ENCODE measurements around the gene GPR18. TPM values are rescaled to one million over a fixed set of nuclear protein-coding genes. Genes with fewer than 3 reads are reported as not detected.
A peak's percentile ranks its signal among the peaks of the same experiment; 100 is the strongest.

GPR18 gene
- polyA plus RNA-seq, 3 donors: 1.7 to 3.8 (median 2.2) TPM

- Histone ChIP-seq H3K4me3 (replicated peaks in 1 of 3; ENCODE audit: low read depth in 2 of 3, low read length in 3 of 3) (no peak overlapping the region), H3K4me2 (replicated peaks; ENCODE audit: extremely low read depth, low read length, poor library complexity, severe bottlenecking) (no peak overlapping the region), H3K9ac (ENCODE audit: insufficient read depth, low read length, poor library complexity, severe bottlenecking) (no peak overlapping the region), H3K79me2 (ENCODE audit: insufficient read depth, low read length) (peaks cover 61% of the 10 kb centered on the region), H3K9me3 (replicated peaks in 1 of 2; ENCODE audit: control insufficient read depth in 1 of 2, insufficient read depth in 1 of 2, low read length in 2 of 2) (no peaks in the 10 kb centered on the region), H4K20me1 (ENCODE audit: insufficient read depth, low read length) (no peaks in the 10 kb centered on the region), H3K4me1 (ENCODE audit: control insufficient read depth in 1 of 2, insufficient read depth in 2 of 2, low read length in 2 of 2) (peaks cover 0 to 2% of the 10 kb centered on the region in 2 donors), H3K36me3 (replicated peaks in 1 of 2; ENCODE audit: control insufficient read depth in 1 of 2, insufficient read depth in 2 of 2, low read length in 2 of 2) (peaks cover 16 to 66% of the 10 kb centered on the region in 2 donors), H2AFZ (ENCODE audit: insufficient read depth, low read depth, low read length, poor library complexity, severe bottlenecking) (no peak overlapping the region), H3K27me3 (ENCODE audit: control insufficient read depth in 2 of 2, insufficient read depth in 2 of 2, low read length in 2 of 2) (no peaks in the 10 kb centered on the region), H3K27ac (ENCODE audit: low read depth in 1 of 2, low read length in 2 of 2) (no peak overlapping the region)
- H3K27ac Mint-ChIP-seq: no peak overlapping the region
- H3K36me3 Mint-ChIP-seq: peaks cover 47 to 54% of the 10 kb centered on the region in 2 donors
- H3K4me3 Mint-ChIP-seq: no peak overlapping the region
- TF ChIP-seq, protein P1, sequence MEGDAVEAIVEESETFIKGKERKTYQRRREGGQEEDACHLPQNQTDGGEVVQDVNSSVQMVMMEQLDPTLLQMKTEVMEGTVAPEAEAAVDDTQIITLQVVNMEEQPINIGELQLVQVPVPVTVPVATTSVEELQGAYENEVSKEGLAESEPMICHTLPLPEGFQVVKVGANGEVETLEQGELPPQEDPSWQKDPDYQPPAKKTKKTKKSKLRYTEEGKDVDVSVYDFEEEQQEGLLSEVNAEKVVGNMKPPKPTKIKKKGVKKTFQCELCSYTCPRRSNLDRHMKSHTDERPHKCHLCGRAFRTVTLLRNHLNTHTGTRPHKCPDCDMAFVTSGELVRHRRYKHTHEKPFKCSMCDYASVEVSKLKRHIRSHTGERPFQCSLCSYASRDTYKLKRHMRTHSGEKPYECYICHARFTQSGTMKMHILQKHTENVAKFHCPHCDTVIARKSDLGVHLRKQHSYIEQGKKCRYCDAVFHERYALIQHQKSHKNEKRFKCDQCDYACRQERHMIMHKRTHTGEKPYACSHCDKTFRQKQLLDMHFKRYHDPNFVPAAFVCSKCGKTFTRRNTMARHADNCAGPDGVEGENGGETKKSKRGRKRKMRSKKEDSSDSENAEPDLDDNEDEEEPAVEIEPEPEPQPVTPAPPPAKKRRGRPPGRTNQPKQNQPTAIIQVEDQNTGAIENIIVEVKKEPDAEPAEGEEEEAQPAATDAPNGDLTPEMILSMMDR (IDR thresholded peaks at IDR 0.05): no peak
- 100% methylated on average over 1 of the region's 1 CpG for WGBS (ENCODE audit: insufficient coverage)
- peaks cover 0 to 2% (median 0%) of the 10 kb centered on the region in 7 donors for H3K9me3 Mint-ChIP-seq
- DNase-seq: no peak
- H3K4me1 Mint-ChIP-seq: peaks cover 13% of the 10 kb centered on the region
- peaks cover 0 to 2% (median 0%) of the 10 kb centered on the region in 3 donors for H3K27me3 Mint-ChIP-seq (ENCODE audit: low read depth in 3 of 3)
- intact Hi-C loops (cut with micrococcal nuclease): no loop called here
These were observed 12.1 kb downstream of the GPR18 start for GRCh38 chr13:99246100-99246499.

DNA sequence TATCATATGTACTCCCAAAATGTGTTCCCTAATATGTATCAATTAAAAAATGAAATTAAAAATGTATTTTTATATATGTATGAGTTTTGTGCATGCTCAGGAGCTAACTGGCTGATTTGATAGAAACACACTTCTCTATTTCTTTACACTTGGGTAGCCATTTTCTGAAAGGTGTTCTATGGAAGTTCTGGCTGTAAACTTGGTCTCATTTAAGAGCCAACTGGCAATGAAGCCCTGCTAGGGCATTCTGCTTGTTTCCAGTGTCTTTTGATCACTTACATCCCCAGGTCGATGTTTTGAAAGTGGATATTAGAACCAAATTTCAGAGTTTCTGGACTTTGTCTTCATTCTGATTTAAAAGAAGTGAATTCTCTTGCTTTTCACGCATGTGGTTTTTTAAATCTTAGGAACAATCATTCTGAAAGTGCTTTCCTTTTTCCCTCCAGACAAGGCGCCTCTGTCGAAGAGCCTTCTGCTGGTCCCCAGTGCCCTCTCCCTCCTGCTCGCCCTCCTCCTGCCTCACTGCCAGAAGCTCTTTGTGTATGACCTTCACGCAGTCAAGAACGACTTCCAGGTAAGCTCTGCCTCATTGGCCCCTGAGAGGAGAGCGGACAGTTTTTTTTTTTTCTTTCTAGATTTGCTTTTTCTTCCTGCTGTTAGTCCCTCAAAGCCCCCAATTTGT lies 20.1 kb downstream of the GPR18 start:
- H3K9ac ChIP-seq (ENCODE audit: insufficient read depth, low read length, poor library complexity, severe bottlenecking): peak overlapping the region; percentile 25
- peaks cover 38% of the 10 kb centered on the region for H3K4me1 Mint-ChIP-seq

More for the DNA sequence above, 20.1 kb downstream of the GPR18 start:
- no peaks in the 10 kb centered on the region for H3K9me3 ChIP-seq (replicated peaks in 1 of 2; ENCODE audit: control insufficient read depth in 1 of 2, insufficient read depth in 1 of 2, low read length in 2 of 2)
- no peaks in the 10 kb centered on the region for H3K27me3 ChIP-seq (ENCODE audit: control insufficient read depth in 2 of 2, insufficient read depth in 2 of 2, low read length in 2 of 2)
- peaks cover 82% of the 10 kb centered on the region for H3K79me2 ChIP-seq (ENCODE audit: insufficient read depth, low read length)
- peak overlapping the region; percentile 62 to 69 for H3K27ac ChIP-seq (ENCODE audit: low read depth in 1 of 2, low read length in 2 of 2)
- H3K36me3 ChIP-seq (replicated peaks in 1 of 2; ENCODE audit: control insufficient read depth in 1 of 2, insufficient read depth in 2 of 2, low read length in 2 of 2): peaks cover 7 to 24% of the 10 kb centered on the region in 2 donors
- WGBS (ENCODE audit: insufficient coverage): 31% methylated on average over 3 of the region's 8 CpGs
- DNase-seq: no peak
- TF ChIP-seq, protein P1 (IDR thresholded peaks at IDR 0.05): no peak
- intact Hi-C loops (cut with micrococcal nuclease): no loop called here
- Mint-ChIP-seq H3K36me3 (peaks cover 32% of the 10 kb centered on the region in 2 donors), H3K27me3 (ENCODE audit: low read depth in 3 of 3) (no peaks in the 10 kb centered on the region), H3K27ac (peak overlapping the region; percentile 87 to 96 (median 91)), H3K9me3 (no peaks in the 10 kb centered on the region), H3K4me3 (peak overlapping the region; percentile 73 to 86)
- H3K4me3 ChIP-seq (replicated peaks in 1 of 3; ENCODE audit: low read depth in 2 of 3, low read length in 3 of 3): peak overlapping the region; percentile 17 to 60 (median 55)
- peak overlapping the region; percentile 70 for H3K4me2 ChIP-seq (replicated peaks; ENCODE audit: extremely low read depth, low read length, poor library complexity, severe bottlenecking)
- peaks cover 28 to 30% of the 10 kb centered on the region in 2 donors for H3K4me1 ChIP-seq (ENCODE audit: control insufficient read depth in 1 of 2, insufficient read depth in 2 of 2, low read length in 2 of 2)
- peak overlapping the region; percentile 15 for H2AFZ ChIP-seq (ENCODE audit: insufficient read depth, low read depth, low read length, poor library complexity, severe bottlenecking)
- no peaks in the 10 kb centered on the region for H4K20me1 ChIP-seq (ENCODE audit: insufficient read depth, low read length)

All from CD14-positive monocyte (primary cell).